GM12872 (cell line): Measurements from ENCODE around the gene TANC1.

Source experiments
- CTCF ChIP-seq: IDR thresholded peaks from 3 replicates; pipeline ENCODE4 v1.5.1; 2011; ENCODE audit warnings: low read depth, mild to moderate bottlenecking, low read length, moderate library complexity; ENCODE audit not compliant: insufficient read depth

Gene TANC1

GRCh38 chr2:159017837-159018236, 49.4 kb downstream of the TANC1 start:
- TF ChIP-seq CTCF = no peak

- TF ChIP-seq CTCF = no peak
These were observed 50.6 kb downstream of the TANC1 start for GRCh38 chr2:159019021-159019420.

- TF ChIP-seq CTCF = no peak
These were observed 53.6 kb downstream of the TANC1 start for GRCh38 chr2:159022019-159022418.

GRCh38 chr2:159026170-159026569, 57.7 kb downstream of the TANC1 start:
- TF ChIP-seq CTCF = no peak

GRCh38 chr2:159028776-159029175, 60.3 kb downstream of the TANC1 start:
- TF ChIP-seq CTCF = no peak

- TF ChIP-seq CTCF = no peak
These were observed 61.5 kb downstream of the TANC1 start for GRCh38 chr2:159029936-159030335.

- TF ChIP-seq CTCF = no peak
These were observed 62.4 kb downstream of the TANC1 start for GRCh38 chr2:159030674-159031380.
